Stomach smooth muscle (tissue), 2 donors: ENCODE data around the gene FBXL7.

Source experiments
- H3K27ac ChIP-seq: one replicate; pipeline ENCODE4 v1.7.0; 2013; ENCODE audit warnings: mild to moderate bottlenecking, low read length, inconsistent platforms
- H3K27me3 ChIP-seq, 2 donors: one replicate each; pipeline ENCODE4 v1.7.0; 2013; ENCODE audit warnings: low read length in 2 of 2; ENCODE audit not compliant: insufficient read depth in 2 of 2, control insufficient read depth in 1 of 2
- H3K36me3 ChIP-seq, 2 donors: one replicate each; pipeline ENCODE4 v1.7.0; 2013; ENCODE audit warnings: low read length in 2 of 2; ENCODE audit not compliant: control insufficient read depth in 2 of 2, insufficient read depth in 2 of 2
- H3K4me1 ChIP-seq: one replicate; pipeline ENCODE4 v1.7.0; 2013; ENCODE audit warnings: low read length; ENCODE audit not compliant: control insufficient read depth, insufficient read depth
- H3K4me3 ChIP-seq, 2 donors: one replicate each; pipeline ENCODE4 v1.7.0; 2013; ENCODE audit warnings: low read length in 2 of 2
- H3K9ac ChIP-seq, 2 donors: one replicate each; pipeline ENCODE4 v1.7.0; 2013; ENCODE audit warnings: low read length in 2 of 2, mild to moderate bottlenecking in 1 of 2
- H3K9me3 ChIP-seq, 2 donors: one replicate each; pipeline ENCODE4 v1.7.0; 2013; ENCODE audit warnings: low read length in 2 of 2; ENCODE audit not compliant: control insufficient read depth in 2 of 2
- donor health status: healthy.
- donor health status: Pancreatic carcinoma.

FBXL7 gene

DNA sequence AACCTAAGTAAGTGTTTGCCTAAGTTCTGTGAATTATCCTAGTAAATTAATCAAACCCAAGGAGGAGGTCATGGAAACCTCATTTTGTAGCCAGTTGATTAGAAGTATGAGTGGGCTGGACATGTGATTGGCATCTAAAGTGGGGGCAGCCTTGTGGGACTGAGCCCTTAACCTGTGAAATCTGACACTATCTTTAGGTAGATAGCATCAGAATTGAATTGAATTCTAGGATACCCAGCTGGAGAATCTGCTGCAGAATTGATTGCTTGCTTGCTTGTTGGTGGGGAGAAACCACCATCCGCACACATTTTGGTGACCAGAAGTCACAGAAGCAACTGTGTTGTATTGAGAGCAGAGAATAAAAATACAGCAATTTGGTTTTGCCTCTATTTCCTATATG, 97.0 kb downstream of the FBXL7 start:
- no peak overlapping the region for H3K4me3 ChIP-seq
- no peaks in the 10 kb centered on the region for H3K27me3 ChIP-seq
- H3K9ac ChIP-seq, result no peak overlapping the region
- no peaks in the 10 kb centered on the region for H3K4me1 ChIP-seq
- no peaks in the 10 kb centered on the region for H3K9me3 ChIP-seq
- H3K36me3 ChIP-seq, result peaks cover 0 to 2% of the 10 kb centered on the region in 2 donors
- no peak overlapping the region for H3K27ac ChIP-seq

DNA sequence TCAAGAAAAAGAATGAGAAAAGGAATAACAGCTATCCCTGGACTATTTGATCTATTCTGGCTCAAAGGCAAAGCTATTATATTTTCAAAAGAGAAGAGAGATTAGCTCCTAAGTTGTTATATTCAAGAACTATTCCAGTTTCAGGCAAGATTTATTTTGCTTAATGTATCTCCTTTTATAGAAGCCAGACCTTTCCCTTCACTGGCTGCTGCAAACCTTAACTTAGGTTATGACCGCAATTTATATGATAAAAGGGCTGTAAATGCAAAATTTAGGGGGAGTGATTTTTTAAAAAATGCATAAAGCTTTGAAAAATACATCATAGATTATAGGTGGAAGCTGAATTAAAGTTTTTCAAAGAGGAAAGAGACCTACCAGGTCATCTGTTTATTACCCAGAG, 97.8 kb downstream of the FBXL7 start:
- no peaks in the 10 kb centered on the region for H3K27me3 ChIP-seq
- H3K36me3 ChIP-seq, result peaks cover 0 to 2% of the 10 kb centered on the region in 2 donors
- H3K4me1 ChIP-seq, result no peaks in the 10 kb centered on the region
- no peak overlapping the region for H3K27ac ChIP-seq
- H3K4me3 ChIP-seq, result no peak overlapping the region
- no peaks in the 10 kb centered on the region for H3K9me3 ChIP-seq
- H3K9ac ChIP-seq, result no peak overlapping the region

DNA sequence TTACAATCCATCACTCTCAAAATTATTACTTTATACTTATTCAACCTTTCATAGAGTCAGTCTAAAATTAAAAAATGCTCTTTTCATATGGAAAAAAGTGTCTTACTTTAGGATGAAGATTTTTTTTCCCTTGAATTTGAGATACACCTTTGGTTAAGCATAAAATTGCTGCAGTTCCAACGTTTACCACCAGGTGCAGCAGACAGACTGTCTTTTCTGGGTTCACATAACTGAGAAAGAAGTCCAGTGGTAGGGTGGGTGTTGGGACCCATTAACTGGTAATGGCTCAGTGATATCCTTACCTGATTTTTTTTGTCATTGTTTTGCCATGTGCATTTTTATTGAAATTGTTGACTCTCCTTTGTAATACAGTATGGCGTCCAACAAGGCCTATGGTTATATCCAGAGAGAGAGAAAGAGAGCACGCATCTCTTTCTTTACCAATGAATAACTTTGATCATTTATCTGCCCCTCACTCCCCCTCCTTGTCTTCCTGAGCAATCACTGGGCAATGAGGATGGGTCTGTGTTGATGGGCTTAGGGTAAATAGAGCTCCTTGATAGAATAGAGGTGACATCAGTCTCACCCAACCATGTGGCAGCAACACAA, 98.4 kb downstream of the FBXL7 start:
- H3K36me3 ChIP-seq, result peaks cover 0 to 2% of the 10 kb centered on the region in 2 donors
- H3K4me1 ChIP-seq, result no peaks in the 10 kb centered on the region
- no peak overlapping the region for H3K9ac ChIP-seq
- H3K27ac ChIP-seq, result no peak overlapping the region
- H3K4me3 ChIP-seq, result no peak overlapping the region
- H3K27me3 ChIP-seq, result no peaks in the 10 kb centered on the region
- no peaks in the 10 kb centered on the region for H3K9me3 ChIP-seq

DNA sequence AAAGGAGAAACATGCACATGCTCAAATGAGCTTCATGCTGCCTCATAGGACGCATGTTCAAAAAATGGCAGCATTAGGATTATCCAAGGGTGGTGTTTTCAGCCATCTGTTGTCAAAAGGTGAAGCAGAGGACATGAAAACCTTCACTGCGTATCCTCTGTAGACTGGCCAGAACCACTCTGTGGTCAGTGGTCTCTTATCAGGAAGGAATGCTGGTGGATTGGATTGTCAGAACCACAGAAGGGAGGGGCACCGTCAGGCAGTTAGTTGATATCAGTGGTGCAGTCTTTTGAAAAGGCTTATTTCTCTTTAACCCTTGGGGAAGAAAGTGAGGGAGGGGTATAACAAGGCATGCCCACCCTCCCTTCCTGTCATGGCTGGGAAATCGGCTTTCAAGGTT, 100.1 kb downstream of the FBXL7 start:
- Histone ChIP-seq H3K4me1 (no peaks in the 10 kb centered on the region), H3K4me3 (no peak overlapping the region), H3K27ac (no peak overlapping the region), H3K27me3 (no peaks in the 10 kb centered on the region), H3K9me3 (no peaks in the 10 kb centered on the region), H3K9ac (no peak overlapping the region), H3K36me3 (peaks cover 0 to 2% of the 10 kb centered on the region in 2 donors)

DNA sequence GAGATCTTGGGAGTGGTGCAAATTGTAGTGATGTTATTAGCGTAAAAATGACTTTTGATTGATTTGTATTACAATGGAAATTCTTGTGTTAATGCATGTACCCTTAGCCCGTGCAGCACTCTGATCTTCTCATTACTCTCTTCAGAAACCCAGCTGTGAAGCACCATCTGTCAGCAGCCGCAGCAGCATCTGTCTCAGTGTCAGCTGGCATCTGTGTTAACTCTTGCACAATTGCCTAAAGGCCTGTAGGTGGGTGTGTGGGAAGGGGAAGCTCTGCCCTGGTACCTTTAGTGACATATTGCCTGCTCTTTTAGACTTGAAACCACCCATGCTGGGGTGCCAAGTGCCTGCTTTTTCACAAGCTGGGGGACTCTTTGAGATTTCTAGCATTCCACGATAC, 101.3 kb downstream of the FBXL7 start:
- H3K4me1 ChIP-seq, result no peaks in the 10 kb centered on the region
- no peak overlapping the region for H3K9ac ChIP-seq
- H3K9me3 ChIP-seq, result no peaks in the 10 kb centered on the region
- H3K4me3 ChIP-seq, result no peak overlapping the region
- no peak overlapping the region for H3K27ac ChIP-seq
- H3K27me3 ChIP-seq, result no peaks in the 10 kb centered on the region
- H3K36me3 ChIP-seq, result peaks cover 0 to 2% of the 10 kb centered on the region in 2 donors

DNA sequence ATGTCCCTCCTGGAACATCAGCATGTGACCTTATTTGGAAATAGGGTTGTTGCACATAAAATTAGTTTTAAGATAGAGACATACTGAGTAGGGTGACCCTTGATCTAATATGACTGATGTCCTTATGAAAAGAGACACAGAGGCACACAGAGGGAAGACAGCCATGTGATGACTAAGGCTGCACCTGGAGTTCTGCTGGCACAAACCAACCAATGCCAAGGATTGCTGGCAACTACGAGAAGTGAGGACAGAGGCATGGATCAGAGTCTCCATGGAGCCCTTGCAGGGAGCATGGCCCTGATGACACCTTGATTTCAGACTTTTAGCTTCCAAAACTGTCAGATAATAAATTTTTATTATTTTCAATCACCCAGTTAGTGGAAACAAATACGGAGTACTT, 101.9 kb downstream of the FBXL7 start:
- no peak overlapping the region for H3K9ac ChIP-seq
- H3K4me3 ChIP-seq, result no peak overlapping the region
- H3K27ac ChIP-seq, result no peak overlapping the region
- peaks cover 0 to 2% of the 10 kb centered on the region in 2 donors for H3K36me3 ChIP-seq
- no peaks in the 10 kb centered on the region for H3K4me1 ChIP-seq
- H3K27me3 ChIP-seq, result no peaks in the 10 kb centered on the region
- no peaks in the 10 kb centered on the region for H3K9me3 ChIP-seq

DNA sequence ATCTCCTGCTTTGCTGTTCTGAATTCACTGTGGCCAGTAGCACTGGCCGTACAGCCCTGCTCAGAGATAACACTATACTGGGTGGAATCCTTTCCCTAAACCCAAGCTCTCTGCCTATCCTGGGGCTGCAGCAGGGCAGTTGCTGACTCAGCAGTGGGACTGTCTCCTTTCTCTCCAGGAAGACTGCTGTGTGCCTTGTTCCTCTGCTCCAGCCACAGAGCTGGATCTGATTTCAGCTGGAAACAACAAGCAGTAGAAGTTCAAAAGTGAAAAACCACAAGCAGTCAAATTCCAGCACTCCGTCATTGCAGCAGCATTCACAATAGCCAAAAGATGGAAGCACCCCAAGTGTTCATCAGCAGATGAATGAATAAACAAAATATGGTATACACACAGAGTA, 105.0 kb downstream of the FBXL7 start:
- no peaks in the 10 kb centered on the region for H3K9me3 ChIP-seq
- H3K9ac ChIP-seq, result no peak overlapping the region
- H3K4me1 ChIP-seq, result no peaks in the 10 kb centered on the region
- H3K27ac ChIP-seq, result no peak overlapping the region
- H3K36me3 ChIP-seq, result peaks cover 0 to 2% of the 10 kb centered on the region in 2 donors
- H3K27me3 ChIP-seq, result no peaks in the 10 kb centered on the region
- no peak overlapping the region for H3K4me3 ChIP-seq

DNA sequence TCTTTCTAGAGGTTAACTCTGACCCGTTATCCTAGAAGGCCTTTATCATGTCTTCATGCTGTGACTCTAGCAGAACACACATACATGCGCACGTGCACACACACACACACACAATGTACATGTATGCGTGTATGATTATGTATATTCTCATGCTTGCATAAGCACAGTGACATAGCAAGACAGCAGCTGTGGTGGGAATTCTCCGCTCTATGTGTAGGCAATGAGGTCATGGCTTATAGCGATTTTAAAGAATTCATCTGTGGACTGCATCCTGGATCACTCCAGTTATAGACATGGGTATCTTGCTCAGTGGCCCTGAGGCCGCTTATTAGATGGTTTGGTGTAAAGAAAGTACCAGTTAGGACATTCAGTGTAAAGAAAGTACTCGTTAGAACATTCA, 106.2 kb downstream of the FBXL7 start:
- Histone ChIP-seq H3K36me3 (peaks cover 0 to 2% of the 10 kb centered on the region in 2 donors), H3K4me3 (no peak overlapping the region), H3K9ac (no peak overlapping the region), H3K27me3 (no peaks in the 10 kb centered on the region), H3K4me1 (no peaks in the 10 kb centered on the region), H3K9me3 (no peaks in the 10 kb centered on the region), H3K27ac (no peak overlapping the region)

DNA sequence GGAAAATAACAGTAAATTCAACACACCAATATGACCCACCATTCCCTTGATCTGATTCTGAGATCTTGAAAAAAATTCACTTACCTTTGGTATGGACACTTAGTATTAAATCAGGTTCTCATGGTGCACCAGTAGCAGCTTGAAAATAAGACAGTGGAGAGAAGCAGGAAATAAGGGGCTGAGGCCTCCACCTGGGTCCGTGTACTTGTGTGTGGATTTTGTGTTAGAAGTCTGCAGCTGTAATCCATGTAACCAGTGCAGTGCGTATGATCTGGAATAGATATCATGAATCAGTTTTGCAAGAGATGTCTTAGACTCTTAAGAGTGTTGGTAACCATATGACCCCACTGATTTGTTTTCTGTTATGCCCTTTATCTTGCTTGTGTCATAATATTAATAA, 107.1 kb downstream of the FBXL7 start:
- Histone ChIP-seq H3K27ac (no peak overlapping the region), H3K27me3 (no peaks in the 10 kb centered on the region), H3K4me1 (no peaks in the 10 kb centered on the region)

DNA sequence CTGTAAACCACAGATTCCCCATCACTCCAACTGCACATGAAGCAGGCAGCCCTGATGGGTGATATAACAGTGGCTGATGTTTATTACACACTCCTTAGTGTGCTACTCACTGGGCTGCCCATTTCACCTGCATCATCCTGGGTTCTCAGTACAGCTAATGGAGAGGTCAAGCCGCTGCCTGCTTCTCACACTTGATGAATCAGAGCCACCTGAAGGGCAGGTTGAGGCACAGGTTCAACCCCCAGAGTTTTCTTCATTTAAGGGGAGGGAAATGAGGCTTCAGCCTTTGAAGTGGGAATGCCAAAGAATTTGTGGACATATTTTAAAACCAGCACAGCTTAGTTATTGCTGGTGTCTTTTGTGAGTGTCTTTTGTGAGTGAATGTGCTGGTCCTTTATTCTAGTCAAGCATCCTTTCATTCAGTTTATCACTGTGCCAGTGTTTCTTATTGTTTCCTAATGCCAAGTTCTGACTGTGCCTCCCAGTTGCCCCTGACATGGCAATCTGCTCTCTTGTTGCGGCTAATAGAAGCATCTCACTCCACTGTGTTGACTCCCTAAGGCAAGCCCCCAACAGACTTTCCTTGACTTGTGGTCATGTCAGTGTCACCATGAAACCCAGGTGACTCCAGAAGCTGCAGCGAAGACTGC, 109.2 kb downstream of the FBXL7 start:
- Histone ChIP-seq H3K27me3 (no peaks in the 10 kb centered on the region), H3K36me3 (no peaks in the 10 kb centered on the region), H3K9me3 (no peaks in the 10 kb centered on the region), H3K9ac (no peak overlapping the region), H3K27ac (no peak overlapping the region), H3K4me3 (no peak overlapping the region), H3K4me1 (no peaks in the 10 kb centered on the region)

More for the DNA sequence above, 107.1 kb downstream of the FBXL7 start:
- H3K9me3 ChIP-seq, result no peaks in the 10 kb centered on the region
- H3K36me3 ChIP-seq, result no peaks in the 10 kb centered on the region
- H3K9ac ChIP-seq, result no peak overlapping the region
- H3K4me3 ChIP-seq, result no peak overlapping the region

DNA sequence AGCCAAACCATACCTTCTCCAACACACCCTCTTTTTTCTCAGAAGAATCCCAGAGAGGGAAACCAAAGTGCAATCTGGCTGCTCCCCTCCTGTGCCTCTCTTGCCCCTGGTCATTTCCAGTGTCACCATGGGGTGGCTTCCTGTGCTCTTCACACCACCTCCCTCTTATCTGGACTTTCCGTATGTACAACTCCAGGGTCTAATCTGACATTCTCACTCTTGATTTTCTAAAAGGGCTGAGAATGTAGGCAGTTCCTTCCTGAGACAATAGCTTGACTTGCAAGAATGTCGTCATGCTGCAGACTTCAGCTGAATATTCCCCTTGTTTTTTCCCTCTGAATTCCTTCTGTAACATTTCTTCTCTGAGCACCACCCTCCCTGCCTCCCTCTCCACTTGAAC, 110.2 kb downstream of the FBXL7 start:
- Histone ChIP-seq H3K9ac (no peak overlapping the region), H3K4me1 (no peaks in the 10 kb centered on the region), H3K27ac (no peak overlapping the region), H3K36me3 (no peaks in the 10 kb centered on the region), H3K4me3 (no peak overlapping the region), H3K9me3 (no peaks in the 10 kb centered on the region), H3K27me3 (no peaks in the 10 kb centered on the region)
